DOHH2 (cell line): ENCODE measurements around the gene NQO2.

ENCODE experiments used
- EZH2phosphoT487 ChIP-seq: fragments of 200-600 bp; sonication (generic); IDR thresholded peaks from 2 replicates; pipeline ENCODE4 v1.6.1; 2017; ENCODE audit warnings: borderline replicate concordance, mild to moderate bottlenecking, antibody characterized with exemption, low read length, moderate library complexity, mixed read lengths
- TF ChIP-seq, protein P1 (sequence below): fragments of 200-600 bp; sonication (generic); IDR thresholded peaks from one replicate; pipeline ENCODE4 v1.5.1; 2014; ENCODE audit warnings: antibody characterized with exemption, mild to moderate bottlenecking, low read depth, low read length; ENCODE audit not compliant: poor library complexity, severe bottlenecking

DNA sequence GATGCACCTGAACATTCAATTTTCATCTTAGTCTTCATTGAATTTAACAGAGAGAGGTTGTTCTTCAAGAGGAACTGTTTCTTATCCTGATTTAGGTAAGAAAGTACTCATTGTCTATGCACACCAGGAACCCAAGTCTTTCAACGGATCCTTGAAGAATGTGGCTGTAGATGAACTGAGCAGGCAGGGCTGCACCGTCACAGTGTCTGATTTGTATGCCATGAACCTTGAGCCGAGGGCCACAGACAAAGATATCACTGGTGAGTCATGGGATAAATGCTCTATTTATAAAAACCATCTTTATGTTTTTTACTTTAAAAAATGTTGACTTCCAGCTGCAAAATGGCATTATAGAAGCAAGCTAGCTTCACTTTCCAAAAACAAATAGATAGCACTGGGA, 10.2 kb downstream of the NQO2 start:
- TF ChIP-seq, protein P1, sequence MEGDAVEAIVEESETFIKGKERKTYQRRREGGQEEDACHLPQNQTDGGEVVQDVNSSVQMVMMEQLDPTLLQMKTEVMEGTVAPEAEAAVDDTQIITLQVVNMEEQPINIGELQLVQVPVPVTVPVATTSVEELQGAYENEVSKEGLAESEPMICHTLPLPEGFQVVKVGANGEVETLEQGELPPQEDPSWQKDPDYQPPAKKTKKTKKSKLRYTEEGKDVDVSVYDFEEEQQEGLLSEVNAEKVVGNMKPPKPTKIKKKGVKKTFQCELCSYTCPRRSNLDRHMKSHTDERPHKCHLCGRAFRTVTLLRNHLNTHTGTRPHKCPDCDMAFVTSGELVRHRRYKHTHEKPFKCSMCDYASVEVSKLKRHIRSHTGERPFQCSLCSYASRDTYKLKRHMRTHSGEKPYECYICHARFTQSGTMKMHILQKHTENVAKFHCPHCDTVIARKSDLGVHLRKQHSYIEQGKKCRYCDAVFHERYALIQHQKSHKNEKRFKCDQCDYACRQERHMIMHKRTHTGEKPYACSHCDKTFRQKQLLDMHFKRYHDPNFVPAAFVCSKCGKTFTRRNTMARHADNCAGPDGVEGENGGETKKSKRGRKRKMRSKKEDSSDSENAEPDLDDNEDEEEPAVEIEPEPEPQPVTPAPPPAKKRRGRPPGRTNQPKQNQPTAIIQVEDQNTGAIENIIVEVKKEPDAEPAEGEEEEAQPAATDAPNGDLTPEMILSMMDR = no peak
- no peak for TF ChIP-seq EZH2phosphoT487
